Endothelial cell of umbilical vein (primary cell): ENCODE results near the gene DPY19L3. TPM values are rescaled to one million over a fixed set of nuclear protein-coding genes. Genes with fewer than 3 reads are reported as not detected.

ENCODE experiments used
- BruUV-seq: library from RNA; stranded (reverse); fragments of 400-500 nt; replicated peaks from 2 replicates; lab custom pipeline; 2021; lab: Mats Ljungman, UMichigan
- CTCF ChIA-PET: fragments of 300-600, 350-600 bp; sonication (Branson Sonifier 250); formaldehyde crosslinking; loops from one replicate; lab custom pipeline; 2021; ENCODE audit warnings: antibody characterized with exemption, inconsistent platforms; lab: Charles Lee
- POLR2A ChIA-PET: fragments of 300-600, 350-600 bp; sonication (Branson Sonifier 250); formaldehyde crosslinking; loops from one replicate; lab custom pipeline; 2021; ENCODE audit warnings: antibody characterized with exemption, inconsistent platforms; lab: Charles Lee
- DNase-seq: peaks from one replicate; pipeline ENCODE4 v3.0.0-alpha.2; 2011; ENCODE audit warnings: low read depth, low spot score
- FAIRE-seq: peaks from 2 replicates; lab custom pipeline; 2011; peaks lifted over from hg19 to GRCh38; lab: Jason Lieb, UNC
- H2AFZ ChIP-seq: 2 replicates; pipeline ENCODE4 v1.6.0; 2012; ENCODE audit warnings: low read depth, low read length, control low read depth, inconsistent platforms
- H3K27ac ChIP-seq: 2 replicates; pipeline ENCODE4 v1.5.1; 2011; ENCODE audit warnings: low read depth, mild to moderate bottlenecking, control low read depth, low read length, moderate library complexity; ENCODE audit not compliant: insufficient read depth
- H3K27me3 ChIP-seq, 2 experiments: 2 replicates each; pipeline versions ENCODE4 v1.6.0 to v1.6.1; 2011; ENCODE audit warnings: low read length in 2 of 2, mixed read lengths in 1 of 2; ENCODE audit not compliant: control insufficient read depth in 2 of 2, insufficient read depth in 2 of 2
- H3K36me3 ChIP-seq, 2 experiments: 2 replicates in 1 of 2; 3 replicates in 1 of 2; pipeline ENCODE4 v1.5.1; 2011; ENCODE audit warnings: low read length in 2 of 2, mild to moderate bottlenecking in 1 of 2, moderate library complexity in 1 of 2; ENCODE audit not compliant: control insufficient read depth in 2 of 2, insufficient read depth in 2 of 2; ENCODE audit errors: extremely low read depth in 1 of 2
- H3K4me1 ChIP-seq: 3 replicates; pipeline ENCODE4 v1.5.1; 2011; ENCODE audit warnings: mild to moderate bottlenecking, low read length; ENCODE audit not compliant: control insufficient read depth, insufficient read depth; ENCODE audit errors: extremely low read depth
- H3K4me2 ChIP-seq: 2 replicates; pipeline ENCODE4 v1.6.1; 2011; ENCODE audit warnings: low read length, control low read depth, mixed read lengths; ENCODE audit not compliant: insufficient read depth
- H3K4me3 ChIP-seq, 3 experiments: fragments of 200-600 bp in 1 of 3; sonication (generic), shearing (Covaris generic) in 1 of 3; replicated peaks in 1 of 3; 2 replicates each; pipeline ENCODE4 v1.5.1; 2011 to 2016; ENCODE audit warnings: control low read depth in 3 of 3, low read length in 3 of 3, mild to moderate bottlenecking in 2 of 3, inconsistent platforms in 1 of 3, low read depth in 1 of 3, moderate library complexity in 1 of 3; ENCODE audit not compliant: insufficient read depth in 1 of 3
- H3K79me2 ChIP-seq: 2 replicates; pipeline ENCODE4 v1.6.0; 2012; ENCODE audit warnings: low read length, inconsistent platforms; ENCODE audit not compliant: control insufficient read depth, insufficient read depth
- H3K9ac ChIP-seq: replicated peaks from 2 replicates; pipeline ENCODE3; 2011; ENCODE audit warnings: low read length, control low read depth; ENCODE audit not compliant: insufficient read depth; ENCODE audit errors: extremely low read depth
- H3K9me1 ChIP-seq: replicated peaks from 3 replicates; pipeline ENCODE4 v1.6.0; 2011; ENCODE audit warnings: mild to moderate bottlenecking, low read length; ENCODE audit not compliant: control insufficient read depth, insufficient read depth; ENCODE audit errors: extremely low read depth
- H3K9me3 ChIP-seq: replicated peaks from 2 replicates; pipeline ENCODE4 v1.5.1; 2012; ENCODE audit warnings: low read length, inconsistent platforms; ENCODE audit not compliant: control insufficient read depth, insufficient read depth
- H4K20me1 ChIP-seq: replicated peaks from 2 replicates; pipeline ENCODE3; 2011; ENCODE audit warnings: mild to moderate bottlenecking, low read length; ENCODE audit not compliant: control insufficient read depth, insufficient read depth; ENCODE audit errors: extremely low read depth
- EZH2 ChIP-seq: IDR thresholded peaks from 2 replicates; pipeline ENCODE4 v1.6.1; 2012; ENCODE audit warnings: borderline replicate concordance, low read depth, mild to moderate bottlenecking, moderate library complexity, low read length, inconsistent platforms; ENCODE audit not compliant: severe bottlenecking
- FOS ChIP-seq: IDR thresholded peaks from 2 replicates; pipeline ENCODE4 v1.6.1; 2011; ENCODE audit warnings: mild to moderate bottlenecking, low read length, moderate library complexity, borderline replicate concordance; ENCODE audit not compliant: insufficient read depth
- GATA2 ChIP-seq: IDR thresholded peaks from 2 replicates; pipeline ENCODE4 v1.7.0; 2011; ENCODE audit warnings: low read depth, mild to moderate bottlenecking, moderate library complexity, mixed read lengths, low read length; ENCODE audit not compliant: insufficient read length, insufficient read depth
- JUN ChIP-seq: IDR thresholded peaks from 2 replicates; pipeline ENCODE4 v1.6.1; 2011; ENCODE audit warnings: borderline replicate concordance, low read depth; ENCODE audit not compliant: insufficient read length, insufficient read depth
- MYC ChIP-seq: IDR thresholded peaks from one replicate; pipeline ENCODE4 v1.6.1; 2011; ENCODE audit warnings: mild to moderate bottlenecking, low read depth, low read length
- POLR2A ChIP-seq: IDR thresholded peaks from 2 replicates; pipeline ENCODE4 v1.6.1; 2012; ENCODE audit warnings: low read depth, mild to moderate bottlenecking, control low read depth, low read length
- POLR2AphosphoS5 ChIP-seq: IDR thresholded peaks from 2 replicates; pipeline ENCODE4 v1.6.1; 2012; ENCODE audit warnings: low read depth, mild to moderate bottlenecking, control low read depth, low read length, moderate library complexity; ENCODE audit not compliant: insufficient read depth
- dilution Hi-C: fragments of 300-500 bp; cut with MboI; formaldehyde crosslinking; loops from one replicate; pipeline ENCODE4 v1.15.0; 2019; ENCODE audit warnings: low sequenced_read_pairs; ENCODE audit not compliant: extremely low pct_ligation_motif_present
- intact Hi-C: fragments of 100-400 bp; cut with micrococcal nuclease; formaldehyde crosslinking; loops from one replicate; pipeline ENCODE4 v1.10.0; 2022
- polyA plus RNA-seq, 4 experiments: library from polyadenylated mRNA; depleted of rRNA in 3 of 4; stranded (reverse) in 3 of 4; unstranded in 1 of 4; fragments of >200 nt; gene quantifications; 2 replicates each; pipeline versions ENCODE4 v1.2.1 to v1.2.3, GENCODE V29; 2011 to 2012; ENCODE audit warnings: missing spikeins in 1 of 4
- total RNA-seq: library from RNA; stranded (reverse); gene quantifications from 2 replicates; pipeline ENCODE4 v1.2.3, GENCODE V29; 2021
- TF ChIP-seq, protein P1 (sequence below), 2 donors: IDR thresholded peaks; 1 replicate in 1 of 2; 2 replicates in 1 of 2; pipeline ENCODE4 v1.5.1; 2011; ENCODE audit warnings: low read length in 2 of 2, mild to moderate bottlenecking in 2 of 2, moderate library complexity in 2 of 2, control low read depth in 1 of 2, inconsistent platforms in 1 of 2, low read depth in 1 of 2; ENCODE audit not compliant: insufficient read depth in 1 of 2; ENCODE audit errors: extremely low read depth in 1 of 2
- TF ChIP-seq, protein P2 (sequence below): IDR thresholded peaks from 2 replicates; pipeline ENCODE4 v1.6.1; 2011; ENCODE audit not compliant: insufficient read depth, insufficient read length

Gene DPY19L3
- total and polyA plus RNA-seq, 2 donors (not counting 3 experiments of a cell fraction or from before 2014, with no cell fraction given) = 36.1 to 39.5 TPM

DNA sequence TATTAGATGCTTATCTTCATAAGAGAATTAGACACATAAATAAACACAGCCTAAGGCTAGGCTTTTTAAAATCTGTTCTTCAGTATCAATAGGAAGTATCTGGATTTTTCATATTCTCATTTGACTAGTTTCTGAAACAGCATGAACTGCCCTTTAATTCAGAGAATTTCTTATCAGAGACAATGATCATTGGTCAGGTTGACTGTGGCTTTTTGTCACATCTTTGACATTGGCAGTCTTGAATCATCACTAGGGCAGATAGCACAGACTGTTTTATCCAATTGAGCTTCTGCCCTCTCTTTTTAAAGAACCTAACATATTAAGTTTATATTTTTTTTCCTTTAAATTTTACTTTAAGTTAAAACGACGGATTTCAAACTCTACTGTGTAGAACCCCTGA, 59.6 kb downstream of the DPY19L3 start:
- no peaks in the 10 kb centered on the region for H4K20me1 ChIP-seq
- H3K79me2 ChIP-seq = no peaks in the 10 kb centered on the region
- no peaks in the 10 kb centered on the region for H3K9me1 ChIP-seq
- H3K4me1 ChIP-seq = no peaks in the 10 kb centered on the region
- CTCF ChIA-PET = interaction anchor here (2.1 to 2.9 kb wide), 3 partner anchors 10 to 25 kb away, joined by 7 to 19 read pairs (median 17); no protein-coding TSS in a partner anchor
- no peaks in the 10 kb centered on the region for H3K36me3 ChIP-seq
- H3K9me3 ChIP-seq = no peaks in the 10 kb centered on the region
- DNase-seq (no peak), FAIRE-seq (no peak)
- no peak overlapping the region for H3K4me3 ChIP-seq
- POLR2A ChIA-PET = no interaction called here
- H3K9ac ChIP-seq = no peak overlapping the region
- no peak overlapping the region for H3K27ac ChIP-seq
- no TSS peak for BruUV-seq
- intact Hi-C loops (loop anchor here (10.0 kb wide), 1 partner anchor 110 kb away; no protein-coding TSS in a partner anchor), dilution Hi-C loops (no loop called here)
- H2AFZ ChIP-seq = no peak overlapping the region
- H3K4me2 ChIP-seq = no peak overlapping the region
- no peaks in the 10 kb centered on the region for H3K27me3 ChIP-seq
- TF ChIP-seq GATA2 = no peak
- TF ChIP-seq POLR2A = no peak
- TF ChIP-seq, protein P1, sequence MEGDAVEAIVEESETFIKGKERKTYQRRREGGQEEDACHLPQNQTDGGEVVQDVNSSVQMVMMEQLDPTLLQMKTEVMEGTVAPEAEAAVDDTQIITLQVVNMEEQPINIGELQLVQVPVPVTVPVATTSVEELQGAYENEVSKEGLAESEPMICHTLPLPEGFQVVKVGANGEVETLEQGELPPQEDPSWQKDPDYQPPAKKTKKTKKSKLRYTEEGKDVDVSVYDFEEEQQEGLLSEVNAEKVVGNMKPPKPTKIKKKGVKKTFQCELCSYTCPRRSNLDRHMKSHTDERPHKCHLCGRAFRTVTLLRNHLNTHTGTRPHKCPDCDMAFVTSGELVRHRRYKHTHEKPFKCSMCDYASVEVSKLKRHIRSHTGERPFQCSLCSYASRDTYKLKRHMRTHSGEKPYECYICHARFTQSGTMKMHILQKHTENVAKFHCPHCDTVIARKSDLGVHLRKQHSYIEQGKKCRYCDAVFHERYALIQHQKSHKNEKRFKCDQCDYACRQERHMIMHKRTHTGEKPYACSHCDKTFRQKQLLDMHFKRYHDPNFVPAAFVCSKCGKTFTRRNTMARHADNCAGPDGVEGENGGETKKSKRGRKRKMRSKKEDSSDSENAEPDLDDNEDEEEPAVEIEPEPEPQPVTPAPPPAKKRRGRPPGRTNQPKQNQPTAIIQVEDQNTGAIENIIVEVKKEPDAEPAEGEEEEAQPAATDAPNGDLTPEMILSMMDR (IDR thresholded peaks at IDR 0.05; ENCODE audit: extremely low read depth in 1 of 2, insufficient read depth in 1 of 2, low read depth in 1 of 2, low read length in 2 of 2) = no peak
- no peak for TF ChIP-seq MYC
- TF ChIP-seq EZH2 = no peak
- TF ChIP-seq POLR2AphosphoS5 = no peak
- TF ChIP-seq, protein P2, sequence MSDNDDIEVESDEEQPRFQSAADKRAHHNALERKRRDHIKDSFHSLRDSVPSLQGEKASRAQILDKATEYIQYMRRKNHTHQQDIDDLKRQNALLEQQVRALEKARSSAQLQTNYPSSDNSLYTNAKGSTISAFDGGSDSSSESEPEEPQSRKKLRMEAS = no peak
- no peak for TF ChIP-seq JUN
- no peak for TF ChIP-seq FOS
